BJ (cell line): ENCODE data around the gene ST3GAL2. TPM values are rescaled to one million over a fixed set of nuclear protein-coding genes. Genes with fewer than 3 reads are reported as not detected.
"Not testable (repeated sequence)": the region's sequence is repeated elsewhere in the genome, so short reads cannot be mapped to it uniquely, and the experiment has no call there.

Experiments used
- CTCF ChIA-PET: fragments of 350-600 bp; formaldehyde crosslinking; extraction: SDS; loops from one replicate; lab custom pipeline; 2021; ENCODE audit warnings: antibody characterized with exemption, inconsistent platforms; lab: Yijun Ruan, JAX
- POLR2A ChIA-PET: fragments of 300-600 bp; sonication (Branson Sonifier 250); formaldehyde crosslinking; extraction: SDS; loops from one replicate; lab custom pipeline; 2021; ENCODE audit warnings: antibody characterized with exemption; lab: Charles Lee
- DNase-seq: peaks from one replicate; pipeline ENCODE4 v3.0.0-alpha.2; 2011; ENCODE audit warnings: low read depth
- H3K27me3 ChIP-seq: 2 replicates; pipeline ENCODE4 v1.6.0; 2011; ENCODE audit warnings: low read length; ENCODE audit not compliant: control insufficient read depth, insufficient read depth
- H3K36me3 ChIP-seq: 2 replicates; pipeline ENCODE4 v1.5.1; 2011; ENCODE audit warnings: low read length; ENCODE audit not compliant: control insufficient read depth, insufficient read depth
- H3K4me3 ChIP-seq: 2 replicates; pipeline ENCODE4 v1.5.1; 2011; ENCODE audit warnings: low read depth, mild to moderate bottlenecking, control low read depth, low read length
- CTCF ChIP-seq: IDR thresholded peaks from 2 replicates; pipeline ENCODE4 v1.5.1; 2011; ENCODE audit warnings: low read depth, mild to moderate bottlenecking, control low read depth, inconsistent platforms, low read length, moderate library complexity; ENCODE audit not compliant: insufficient read depth
- polyA plus RNA-seq: library from polyadenylated mRNA; depleted of rRNA; stranded (reverse); fragments of >200 nt; gene quantifications from 2 replicates; pipeline ENCODE4 v1.2.3, GENCODE V29; 2011; rRNA removed
- small RNA-seq: library from RNA; depleted of rRNA; stranded (forward); fragments of <200 nt; gene quantifications from one replicate; pipeline ENCODE3, GENCODE V24; 2012; ENCODE audit warnings: low replicate concordance, low read depth; ENCODE audit not compliant: insufficient read length

Gene ST3GAL2
- polyA plus RNA-seq, 1 experiment = 24.7 TPM

GRCh38 chr16:70341600-70341999, 97.3 kb downstream of the ST3GAL2 start:
- no peak for DNase-seq
- CTCF ChIA-PET = interaction anchor here (1.9 kb wide), 1 partner anchor 312 kb away, joined by 7 read pairs; no protein-coding TSS in a partner anchor
- Histone ChIP-seq H3K27me3 (no peaks in the 10 kb centered on the region), H3K4me3 (no peak overlapping the region), H3K36me3 (no peaks in the 10 kb centered on the region)
- TF ChIP-seq CTCF = no peak
- POLR2A ChIA-PET = no interaction called here

DNA sequence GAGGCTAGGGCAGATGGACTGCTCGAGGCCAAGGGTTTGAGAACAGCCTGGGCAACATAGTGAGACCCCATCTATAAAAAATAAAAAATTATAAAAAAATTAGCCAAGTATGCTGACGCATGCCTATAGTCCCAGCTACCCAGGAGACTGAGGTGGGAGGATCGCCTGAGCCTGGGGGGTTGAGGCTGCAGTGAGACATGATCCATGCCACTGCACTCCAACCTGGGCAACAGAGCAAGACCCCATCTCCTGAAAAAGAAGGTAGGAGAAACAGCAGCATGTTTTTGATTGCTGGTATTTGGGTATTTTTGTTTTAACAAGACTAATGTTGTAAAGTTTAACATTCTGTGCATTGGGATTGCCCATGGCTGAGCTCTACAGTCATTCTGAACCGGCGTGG, 101.1 kb downstream of the ST3GAL2 start:
- CTCF ChIA-PET = no interaction called here
- peaks cover 11% of the 10 kb centered on the region for H3K36me3 ChIP-seq
- no peaks in the 10 kb centered on the region for H3K27me3 ChIP-seq
- TF ChIP-seq CTCF = no peak
- H3K4me3 ChIP-seq = no peak overlapping the region
- no peak for DNase-seq
- POLR2A ChIA-PET = no interaction called here

DNA sequence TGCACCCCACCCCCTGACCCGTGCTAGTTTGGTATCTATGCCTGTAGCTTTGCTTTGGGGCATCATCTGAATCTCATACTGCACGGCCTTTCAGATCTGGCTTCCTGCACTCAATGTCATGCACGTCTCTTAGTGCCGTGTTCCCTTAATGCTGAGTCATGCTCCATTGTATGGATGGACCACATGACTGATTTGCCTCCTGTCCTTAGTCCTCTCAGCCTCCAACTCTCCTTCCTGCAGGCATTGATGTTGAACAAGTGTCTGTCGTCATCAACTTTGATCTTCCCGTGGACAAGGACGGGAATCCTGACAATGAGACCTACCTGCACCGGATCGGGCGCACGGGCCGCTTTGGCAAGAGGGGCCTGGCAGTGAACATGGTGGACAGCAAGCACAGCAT, 106.2 kb downstream of the ST3GAL2 start:
- CTCF ChIA-PET = interaction anchor here (0.7 to 1.5 kb wide), 6 partner anchors 11 to 321 kb away, joined by 3 to 4 read pairs (median 3); no protein-coding TSS in a partner anchor

GRCh38 chr16:70331588-70332358, 107.1 kb downstream of the ST3GAL2 start:
- POLR2A ChIA-PET = no interaction called here
- no peak for DNase-seq
- no peak overlapping the region for H3K4me3 ChIP-seq
- no peaks in the 10 kb centered on the region for H3K27me3 ChIP-seq
- CTCF ChIA-PET = interaction anchor here (0.7 to 2.6 kb wide), 11 partner anchors 8 to 322 kb away, joined by 3 to 18 read pairs (median 3); partner anchors contain the start of gene DDX19A
- H3K36me3 ChIP-seq = peaks cover 19% of the 10 kb centered on the region
- peak; percentile 59 for TF ChIP-seq CTCF

More for the DNA sequence above, 106.2 kb downstream of the ST3GAL2 start:
- H3K27me3 ChIP-seq, DNase-seq, POLR2A ChIA-PET, H3K4me3 ChIP-seq: not testable (repeated sequence)
- H3K36me3 ChIP-seq = peaks cover 19% of the 10 kb centered on the region

- POLR2A ChIA-PET = no interaction called here
- Histone ChIP-seq H3K4me3 (no peak overlapping the region), H3K27me3 (no peaks in the 10 kb centered on the region), H3K36me3 (peaks cover 19% of the 10 kb centered on the region)
- CTCF ChIA-PET = interaction anchor here (0.7 to 2.6 kb wide), 8 partner anchors 8 to 323 kb away, joined by 3 to 18 read pairs (median 4); partner anchors contain the start of gene DDX19A
- no peak for DNase-seq
- TF ChIP-seq CTCF = no peak
These were observed 107.8 kb downstream of the ST3GAL2 start for GRCh38 chr16:70331091-70331490.

Small RNA genes within 50 kb of the gene (small RNA-seq; reads per million reads assigned to genes)
- not detected for gene RNU6-23P
- not detected for gene RPS27P26

Other genes with a start within 250 kb of the ST3GAL2 start
- gene EXOSC6, start 187.2 kb downstream of the ST3GAL2 start, polyA plus RNA-seq = 10.6 and 14.9 TPM in 2 replicates
- 178 and 234 TPM in 2 replicates for gene AARS1, start 149.6 kb downstream of the ST3GAL2 start, polyA plus RNA-seq
- gene DDX19B, start 139.9 kb downstream of the ST3GAL2 start, polyA plus RNA-seq = 33.6 and 55.9 TPM in 2 replicates
- gene DDX19A, start 92.2 kb downstream of the ST3GAL2 start, polyA plus RNA-seq = 39.5 and 42.9 TPM in 2 replicates
- 4.7 and 9.0 TPM in 2 replicates for gene FCSK, start 15.5 kb upstream of the ST3GAL2 start, polyA plus RNA-seq
- gene COG4, start 84.5 kb upstream of the ST3GAL2 start, polyA plus RNA-seq = 54.3 and 71.7 TPM in 2 replicates
- gene SF3B3, start 84.7 kb upstream of the ST3GAL2 start, polyA plus RNA-seq = 89.5 and 96.2 TPM in 2 replicates
- gene IL34, start 207.5 kb upstream of the ST3GAL2 start, polyA plus RNA-seq = 0.45 and 0.70 TPM in 2 replicates
- 86.4 and 170 TPM in 2 replicates for gene MTSS2, start 247.0 kb upstream of the ST3GAL2 start, polyA plus RNA-seq